ENCODE results near the gene TNFRSF25.

TNFRSF25 gene

DNA sequence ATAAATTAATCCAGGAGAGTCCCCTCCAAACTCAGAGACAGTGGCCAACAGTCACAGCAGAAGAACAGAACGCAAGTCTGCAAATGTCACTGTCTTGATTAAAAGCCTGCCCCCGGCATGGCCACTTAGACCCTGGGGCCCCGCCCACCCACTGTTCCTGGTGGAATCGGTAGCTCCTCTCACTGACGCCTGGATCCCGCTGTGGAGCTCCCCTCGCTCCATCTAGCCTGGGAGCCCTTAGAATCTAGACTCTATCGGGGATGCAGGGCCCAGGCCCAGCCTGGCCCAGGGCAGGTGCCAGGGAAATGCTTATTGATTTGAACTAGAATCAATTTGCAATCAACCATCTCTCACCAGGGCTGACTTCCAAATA lies 46.9 kb upstream of the TNFRSF25 start:
- Histone ChIP-seq H3K4me1 (ENCODE audit: insufficient read depth, low read length) (no peaks in the 10 kb centered on the region), H3K27me3 (ENCODE audit: insufficient read depth, low read length, poor library complexity) (no peaks in the 10 kb centered on the region), H3K9ac (ENCODE audit: low read depth, low read length) (no peak overlapping the region)

DNA sequence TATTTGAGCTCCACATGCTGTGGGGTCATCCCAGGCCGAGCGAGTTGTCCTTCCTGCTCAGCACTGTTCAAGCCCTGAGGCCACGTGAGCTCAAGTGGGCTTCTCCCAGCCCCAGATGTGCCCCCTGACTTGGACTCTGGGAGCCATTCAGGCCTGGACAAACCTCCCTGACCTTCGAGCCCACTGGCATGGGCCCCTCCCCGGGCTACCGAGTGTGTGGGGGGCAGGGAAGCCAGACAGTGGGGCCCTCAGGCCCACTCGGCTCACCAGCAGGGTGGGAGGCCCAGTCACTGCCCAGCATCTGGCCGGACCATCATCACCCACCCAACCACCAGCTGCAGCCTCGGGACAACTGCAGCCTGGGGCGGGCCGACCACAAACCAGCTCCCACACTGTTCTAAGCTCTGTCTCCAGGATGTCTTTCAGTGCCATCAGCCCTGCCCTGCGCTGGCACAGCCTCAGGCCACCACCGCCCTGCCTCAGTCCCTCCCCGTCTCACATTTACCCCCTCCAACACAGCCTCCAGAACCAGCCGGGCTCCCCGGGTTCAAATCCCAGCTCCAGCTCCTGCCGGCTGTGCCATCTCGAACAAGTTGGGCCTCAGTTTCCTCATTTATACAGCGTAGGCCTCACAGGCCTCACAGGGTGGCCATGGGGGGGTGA lies 46.4 kb upstream of the TNFRSF25 start:
- no peak for ATAC-seq (ENCODE audit: insufficient read depth, low read depth)
- no peak overlapping the region for H2AFZ ChIP-seq (ENCODE audit: low read depth, low read length)
- H3K9ac ChIP-seq (ENCODE audit: low read depth, low read length): no peak overlapping the region
- TF ChIP-seq, protein P1, sequence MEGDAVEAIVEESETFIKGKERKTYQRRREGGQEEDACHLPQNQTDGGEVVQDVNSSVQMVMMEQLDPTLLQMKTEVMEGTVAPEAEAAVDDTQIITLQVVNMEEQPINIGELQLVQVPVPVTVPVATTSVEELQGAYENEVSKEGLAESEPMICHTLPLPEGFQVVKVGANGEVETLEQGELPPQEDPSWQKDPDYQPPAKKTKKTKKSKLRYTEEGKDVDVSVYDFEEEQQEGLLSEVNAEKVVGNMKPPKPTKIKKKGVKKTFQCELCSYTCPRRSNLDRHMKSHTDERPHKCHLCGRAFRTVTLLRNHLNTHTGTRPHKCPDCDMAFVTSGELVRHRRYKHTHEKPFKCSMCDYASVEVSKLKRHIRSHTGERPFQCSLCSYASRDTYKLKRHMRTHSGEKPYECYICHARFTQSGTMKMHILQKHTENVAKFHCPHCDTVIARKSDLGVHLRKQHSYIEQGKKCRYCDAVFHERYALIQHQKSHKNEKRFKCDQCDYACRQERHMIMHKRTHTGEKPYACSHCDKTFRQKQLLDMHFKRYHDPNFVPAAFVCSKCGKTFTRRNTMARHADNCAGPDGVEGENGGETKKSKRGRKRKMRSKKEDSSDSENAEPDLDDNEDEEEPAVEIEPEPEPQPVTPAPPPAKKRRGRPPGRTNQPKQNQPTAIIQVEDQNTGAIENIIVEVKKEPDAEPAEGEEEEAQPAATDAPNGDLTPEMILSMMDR (IDR thresholded peaks at IDR 0.05; ENCODE audit: borderline replicate concordance, extremely low read depth, low read length, poor library complexity, severe bottlenecking): no peak
- DNase-seq: no peak
- no peak overlapping the region for H3K4me3 ChIP-seq (ENCODE audit: low read depth in 1 of 2, low read length in 2 of 2)
- H3K36me3 ChIP-seq (ENCODE audit: insufficient read depth, low read length): no peaks in the 10 kb centered on the region
- H3K4me2 ChIP-seq (ENCODE audit: insufficient read depth, low read length): no peak overlapping the region
- H3K27ac ChIP-seq (ENCODE audit: low read length): no peak overlapping the region
- no peaks in the 10 kb centered on the region for H3K27me3 ChIP-seq (ENCODE audit: insufficient read depth, low read length, poor library complexity)
- no peaks in the 10 kb centered on the region for H3K79me2 ChIP-seq (ENCODE audit: insufficient read depth, low read length)
- H3K4me1 ChIP-seq (ENCODE audit: insufficient read depth, low read length): no peaks in the 10 kb centered on the region
- peaks cover 12% of the 10 kb centered on the region; the same call in 1 of the 2 replicates for H4K20me1 ChIP-seq (ENCODE audit: insufficient read depth, low read length)
- H3K9me3 ChIP-seq (ENCODE audit: insufficient read depth, low read length, severe bottlenecking): no peaks in the 10 kb centered on the region

More for the DNA sequence above, 46.9 kb upstream of the TNFRSF25 start:
- H3K4me2 ChIP-seq (ENCODE audit: insufficient read depth, low read length): no peak overlapping the region
- DNase-seq (no peak), ATAC-seq (ENCODE audit: insufficient read depth, low read depth) (no peak)
- no peaks in the 10 kb centered on the region for H3K9me3 ChIP-seq (ENCODE audit: insufficient read depth, low read length, severe bottlenecking)
- H3K27ac ChIP-seq (ENCODE audit: low read length): no peak overlapping the region
- TF ChIP-seq, protein P1 (IDR thresholded peaks at IDR 0.05; ENCODE audit: borderline replicate concordance, extremely low read depth, low read length, poor library complexity, severe bottlenecking): no peak
- TF ChIP-seq EZH2 (IDR thresholded peaks at IDR 0.05; ENCODE audit: borderline replicate concordance, low read depth, low read length, severe bottlenecking): no peak
- no peak overlapping the region for H2AFZ ChIP-seq (ENCODE audit: low read depth, low read length)
- peaks cover 7% of the 10 kb centered on the region; the same call in 1 of the 2 replicates for H4K20me1 ChIP-seq (ENCODE audit: insufficient read depth, low read length)
- no peaks in the 10 kb centered on the region for H3K36me3 ChIP-seq (ENCODE audit: insufficient read depth, low read length)
- no peak overlapping the region for H3K4me3 ChIP-seq (ENCODE audit: low read depth in 1 of 2, low read length in 2 of 2)
- H3K79me2 ChIP-seq (ENCODE audit: insufficient read depth, low read length): no peaks in the 10 kb centered on the region

GRCh38 chr1:6511561-6512244 lies 45.7 kb upstream of the TNFRSF25 start:
- TF ChIP-seq EZH2 (IDR thresholded peaks at IDR 0.05; ENCODE audit: borderline replicate concordance, low read depth, low read length, severe bottlenecking): no peak
- TF ChIP-seq, protein P1 (IDR thresholded peaks at IDR 0.05; ENCODE audit: borderline replicate concordance, extremely low read depth, low read length, poor library complexity, severe bottlenecking): no peak
- Histone ChIP-seq H3K4me2 (ENCODE audit: insufficient read depth, low read length) (no peak overlapping the region), H3K79me2 (ENCODE audit: insufficient read depth, low read length) (no peaks in the 10 kb centered on the region), H3K27me3 (ENCODE audit: insufficient read depth, low read length, poor library complexity) (no peaks in the 10 kb centered on the region), H3K9me3 (ENCODE audit: insufficient read depth, low read length, severe bottlenecking) (no peaks in the 10 kb centered on the region), H3K9ac (ENCODE audit: low read depth, low read length) (no peak overlapping the region), H2AFZ (ENCODE audit: low read depth, low read length) (no peak overlapping the region), H3K27ac (ENCODE audit: low read length) (no peak overlapping the region), H3K4me1 (ENCODE audit: insufficient read depth, low read length) (no peaks in the 10 kb centered on the region), H3K4me3 (ENCODE audit: low read depth in 1 of 2, low read length in 2 of 2) (no peak overlapping the region), H4K20me1 (ENCODE audit: insufficient read depth, low read length) (peaks cover 12% of the 10 kb centered on the region; the same call in 1 of the 2 replicates), H3K36me3 (ENCODE audit: insufficient read depth, low read length) (no peaks in the 10 kb centered on the region)
- ATAC-seq (ENCODE audit: insufficient read depth, low read depth) (no peak), DNase-seq (no peak)

All from DND-41 (cell line).